ENCODE data around the gene ICE2. TPM values are rescaled to one million over a fixed set of nuclear protein-coding genes. Genes with fewer than 3 reads are reported as not detected.

Gene ICE2
- total RNA-seq, 1 experiment from 2014 or later, result 76.5 TPM

GRCh38 chr15:60379525-60380274 lies 99.2 kb downstream of the ICE2 start:
- peak; percentile 91 for DNase-seq (ENCODE audit: low spot score)
- H3K4me1 ChIP-seq (ENCODE audit: insufficient read depth, low read length, poor library complexity, severe bottlenecking), result peaks cover 49% of the 10 kb centered on the region
- H3K27ac ChIP-seq (ENCODE audit: low read depth, low read length, poor library complexity, severe bottlenecking), result peak overlapping the region; percentile 81
- H3K9me3 ChIP-seq (ENCODE audit: low read depth, low read length, poor library complexity, severe bottlenecking), result no peaks in the 10 kb centered on the region
- BruUV-seq (replicated peaks), result no TSS peak
- peaks cover 43% of the 10 kb centered on the region for H3K36me3 ChIP-seq (ENCODE audit: insufficient read depth, low read length, poor library complexity, severe bottlenecking)
- no peak overlapping the region for H3K4me3 ChIP-seq (ENCODE audit: low read depth, low read length, poor library complexity, severe bottlenecking)
- TF ChIP-seq CTCF (conservative IDR thresholded peaks at IDR 0.05; ENCODE audit: low read depth, low read length) (no peak), EZH2 (IDR thresholded peaks at IDR 0.05; ENCODE audit: borderline replicate concordance, low read depth, low read length, poor library complexity, severe bottlenecking) (no peak)
- H3K27me3 ChIP-seq (replicated peaks; ENCODE audit: insufficient read depth, low read depth, low read length, poor library complexity), result no peaks in the 10 kb centered on the region
- ChIA-PET CTCF (no interaction called here), POLR2A (ENCODE audit: low non-redundant PET) (no interaction called here)
- intact Hi-C loops (cut with micrococcal nuclease; ENCODE audit: unreplicated experiment), result no loop called here

GRCh38 chr15:60379185-60379524 lies 99.8 kb downstream of the ICE2 start:
- Histone ChIP-seq H3K36me3 (ENCODE audit: insufficient read depth, low read length, poor library complexity, severe bottlenecking) (peaks cover 37% of the 10 kb centered on the region), H3K27me3 (replicated peaks; ENCODE audit: insufficient read depth, low read depth, low read length, poor library complexity) (no peaks in the 10 kb centered on the region), H3K4me3 (ENCODE audit: low read depth, low read length, poor library complexity, severe bottlenecking) (no peak overlapping the region), H3K4me1 (ENCODE audit: insufficient read depth, low read length, poor library complexity, severe bottlenecking) (peaks cover 54% of the 10 kb centered on the region), H3K9me3 (ENCODE audit: low read depth, low read length, poor library complexity, severe bottlenecking) (no peaks in the 10 kb centered on the region), H3K27ac (ENCODE audit: low read depth, low read length, poor library complexity, severe bottlenecking) (peak overlapping the region; percentile 81)
- TF ChIP-seq CTCF (conservative IDR thresholded peaks at IDR 0.05; ENCODE audit: low read depth, low read length) (no peak), EZH2 (IDR thresholded peaks at IDR 0.05; ENCODE audit: borderline replicate concordance, low read depth, low read length, poor library complexity, severe bottlenecking) (no peak)
- ChIA-PET POLR2A (ENCODE audit: low non-redundant PET) (no interaction called here), CTCF (no interaction called here)
- DNase-seq (ENCODE audit: low spot score), result no peak
- no TSS peak for BruUV-seq (replicated peaks)
- intact Hi-C loops (cut with micrococcal nuclease; ENCODE audit: unreplicated experiment), result no loop called here

- H3K27me3 ChIP-seq (replicated peaks; ENCODE audit: insufficient read depth, low read depth, low read length, poor library complexity), result no peaks in the 10 kb centered on the region
- H3K4me1 ChIP-seq (ENCODE audit: insufficient read depth, low read length, poor library complexity, severe bottlenecking), result peaks cover 77% of the 10 kb centered on the region
- H3K9me3 ChIP-seq (ENCODE audit: low read depth, low read length, poor library complexity, severe bottlenecking), result no peaks in the 10 kb centered on the region
- no TSS peak for BruUV-seq (replicated peaks)
- H3K36me3 ChIP-seq (ENCODE audit: insufficient read depth, low read length, poor library complexity, severe bottlenecking), result peaks cover 44% of the 10 kb centered on the region
- intact Hi-C loops (cut with micrococcal nuclease; ENCODE audit: unreplicated experiment), result no loop called here
- DNase-seq (ENCODE audit: low spot score), result no peak
- ChIA-PET POLR2A (ENCODE audit: low non-redundant PET) (no interaction called here), CTCF (no interaction called here)
- peak overlapping the region; percentile 7 for H3K27ac ChIP-seq (ENCODE audit: low read depth, low read length, poor library complexity, severe bottlenecking)
- no peak overlapping the region for H3K4me3 ChIP-seq (ENCODE audit: low read depth, low read length, poor library complexity, severe bottlenecking)
- TF ChIP-seq EZH2 (IDR thresholded peaks at IDR 0.05; ENCODE audit: borderline replicate concordance, low read depth, low read length, poor library complexity, severe bottlenecking), result no peak
- TF ChIP-seq CTCF (conservative IDR thresholded peaks at IDR 0.05; ENCODE audit: low read depth, low read length), result no peak
Observed at GRCh38 chr15:60376677-60377095, 102.3 kb downstream of the ICE2 start.
